ENCODE data around the gene NFKB2.

The NFKB2 gene

DNA sequence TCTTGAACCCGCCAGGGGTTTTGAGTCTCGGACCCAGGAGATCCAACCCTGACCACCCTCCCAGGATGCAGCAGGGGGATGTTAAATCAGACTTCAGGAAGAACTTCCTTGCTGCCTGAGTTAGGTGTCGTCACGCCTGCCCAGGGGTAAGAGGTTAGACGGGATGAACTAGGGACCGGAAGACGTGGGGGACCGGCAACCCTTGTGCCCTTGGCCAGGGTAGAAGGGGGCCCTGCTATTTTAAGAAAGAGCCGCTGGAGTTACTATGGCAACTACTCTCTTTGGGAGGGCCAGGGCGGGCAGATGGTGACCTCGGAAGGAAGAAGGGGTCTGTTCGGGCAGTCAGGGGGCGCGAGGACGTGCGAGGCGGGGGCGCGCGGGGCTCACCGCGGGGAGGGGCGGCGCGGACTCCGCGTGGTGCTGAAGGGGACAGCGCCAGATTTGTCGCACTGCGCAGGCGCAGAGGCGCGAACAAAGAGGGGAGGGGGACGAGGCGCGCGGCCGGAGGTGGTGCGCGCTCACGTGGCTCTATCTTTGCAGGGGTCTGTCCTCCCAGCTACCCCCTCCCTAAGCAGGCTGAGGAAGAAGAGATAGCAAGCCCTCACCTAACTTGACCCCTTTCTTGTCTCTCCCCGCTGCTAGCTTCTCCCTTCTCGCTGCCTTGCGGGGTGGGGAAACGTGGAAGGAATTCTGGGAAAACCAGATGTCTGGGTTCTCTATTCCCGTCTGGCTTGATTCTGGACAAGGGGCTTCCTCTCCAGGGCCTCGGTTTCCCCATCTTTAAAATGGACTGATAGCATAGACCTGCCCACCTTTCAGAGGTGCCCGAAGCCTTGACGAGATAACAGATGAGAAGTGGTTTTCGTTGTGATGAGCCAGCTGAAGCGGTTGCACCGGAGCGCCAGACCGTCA lies 24.0 kb downstream of the NFKB2 start (continued):
- no peak for TF ChIP-seq ZNF202 (tag by site-specific recombination; IDR thresholded peaks at IDR 0.05; ENCODE audit: borderline replicate concordance)
- TF ChIP-seq ZNF48 (tag by site-specific recombination; IDR thresholded peaks at IDR 0.05), result no peak
- no peak for TF ChIP-seq ZNF549 (tag by site-specific recombination; IDR thresholded peaks at IDR 0.05)
- no peak for TF ChIP-seq ZNF354C (tag by site-specific recombination; IDR thresholded peaks at IDR 0.05; ENCODE audit: borderline replicate concordance, low read depth)
- TF ChIP-seq ZBTB20 (tag by site-specific recombination; IDR thresholded peaks at IDR 0.05), result 0 out of 2 replicates have a peak, but pooled peaks have one; percentile 32
- TF ChIP-seq MEIS1 (CRISPR knock-in tag; IDR thresholded peaks at IDR 0.05; ENCODE audit: borderline replicate concordance), result no peak
- TF ChIP-seq TSHZ1 (tag by site-specific recombination; IDR thresholded peaks at IDR 0.05; ENCODE audit: borderline replicate concordance), result no peak
- peak; percentile 92 for TF ChIP-seq ZNF76 (tag by site-specific recombination; IDR thresholded peaks at IDR 0.05; ENCODE audit: borderline replicate concordance, low read depth)
- TF ChIP-seq, protein P1, sequence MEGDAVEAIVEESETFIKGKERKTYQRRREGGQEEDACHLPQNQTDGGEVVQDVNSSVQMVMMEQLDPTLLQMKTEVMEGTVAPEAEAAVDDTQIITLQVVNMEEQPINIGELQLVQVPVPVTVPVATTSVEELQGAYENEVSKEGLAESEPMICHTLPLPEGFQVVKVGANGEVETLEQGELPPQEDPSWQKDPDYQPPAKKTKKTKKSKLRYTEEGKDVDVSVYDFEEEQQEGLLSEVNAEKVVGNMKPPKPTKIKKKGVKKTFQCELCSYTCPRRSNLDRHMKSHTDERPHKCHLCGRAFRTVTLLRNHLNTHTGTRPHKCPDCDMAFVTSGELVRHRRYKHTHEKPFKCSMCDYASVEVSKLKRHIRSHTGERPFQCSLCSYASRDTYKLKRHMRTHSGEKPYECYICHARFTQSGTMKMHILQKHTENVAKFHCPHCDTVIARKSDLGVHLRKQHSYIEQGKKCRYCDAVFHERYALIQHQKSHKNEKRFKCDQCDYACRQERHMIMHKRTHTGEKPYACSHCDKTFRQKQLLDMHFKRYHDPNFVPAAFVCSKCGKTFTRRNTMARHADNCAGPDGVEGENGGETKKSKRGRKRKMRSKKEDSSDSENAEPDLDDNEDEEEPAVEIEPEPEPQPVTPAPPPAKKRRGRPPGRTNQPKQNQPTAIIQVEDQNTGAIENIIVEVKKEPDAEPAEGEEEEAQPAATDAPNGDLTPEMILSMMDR (tag by site-specific recombination; IDR thresholded peaks at IDR 0.05), result no peak
- TF ChIP-seq ZNF514 (tag by site-specific recombination; IDR thresholded peaks at IDR 0.05), result no peak
- no peak for TF ChIP-seq ZNF555 (tag by site-specific recombination; conservative IDR thresholded peaks at IDR 0.05)
- TF ChIP-seq SP3 (tag by site-specific recombination; IDR thresholded peaks at IDR 0.05), result 0 out of 2 replicates have a peak, but pooled peaks have one; percentile 29
- TF ChIP-seq REPIN1 (tag by site-specific recombination; IDR thresholded peaks at IDR 0.05; ENCODE audit: low read depth), result no peak
- peak; percentile 69 for TF ChIP-seq ZBTB11 (tag by site-specific recombination; conservative IDR thresholded peaks at IDR 0.05; ENCODE audit: low read depth)
- no peak for TF ChIP-seq ZNF571 (tag by site-specific recombination; IDR thresholded peaks at IDR 0.05)
- TF ChIP-seq, protein P2, sequence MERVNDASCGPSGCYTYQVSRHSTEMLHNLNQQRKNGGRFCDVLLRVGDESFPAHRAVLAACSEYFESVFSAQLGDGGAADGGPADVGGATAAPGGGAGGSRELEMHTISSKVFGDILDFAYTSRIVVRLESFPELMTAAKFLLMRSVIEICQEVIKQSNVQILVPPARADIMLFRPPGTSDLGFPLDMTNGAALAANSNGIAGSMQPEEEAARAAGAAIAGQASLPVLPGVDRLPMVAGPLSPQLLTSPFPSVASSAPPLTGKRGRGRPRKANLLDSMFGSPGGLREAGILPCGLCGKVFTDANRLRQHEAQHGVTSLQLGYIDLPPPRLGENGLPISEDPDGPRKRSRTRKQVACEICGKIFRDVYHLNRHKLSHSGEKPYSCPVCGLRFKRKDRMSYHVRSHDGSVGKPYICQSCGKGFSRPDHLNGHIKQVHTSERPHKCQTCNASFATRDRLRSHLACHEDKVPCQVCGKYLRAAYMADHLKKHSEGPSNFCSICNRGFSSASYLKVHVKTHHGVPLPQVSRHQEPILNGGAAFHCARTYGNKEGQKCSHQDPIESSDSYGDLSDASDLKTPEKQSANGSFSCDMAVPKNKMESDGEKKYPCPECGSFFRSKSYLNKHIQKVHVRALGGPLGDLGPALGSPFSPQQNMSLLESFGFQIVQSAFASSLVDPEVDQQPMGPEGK (tag by site-specific recombination; IDR thresholded peaks at IDR 0.05), result peak; percentile 88
- TF ChIP-seq, protein P3, sequence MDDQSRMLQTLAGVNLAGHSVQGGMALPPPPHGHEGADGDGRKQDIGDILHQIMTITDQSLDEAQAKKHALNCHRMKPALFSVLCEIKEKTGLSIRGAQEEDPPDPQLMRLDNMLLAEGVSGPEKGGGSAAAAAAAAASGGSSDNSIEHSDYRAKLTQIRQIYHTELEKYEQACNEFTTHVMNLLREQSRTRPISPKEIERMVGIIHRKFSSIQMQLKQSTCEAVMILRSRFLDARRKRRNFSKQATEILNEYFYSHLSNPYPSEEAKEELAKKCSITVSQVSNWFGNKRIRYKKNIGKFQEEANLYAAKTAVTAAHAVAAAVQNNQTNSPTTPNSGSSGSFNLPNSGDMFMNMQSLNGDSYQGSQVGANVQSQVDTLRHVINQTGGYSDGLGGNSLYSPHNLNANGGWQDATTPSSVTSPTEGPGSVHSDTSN (CRISPR knock-in tag; IDR thresholded peaks at IDR 0.05), result peak; percentile 44; the same call in 1 of the 2 replicates
- TF ChIP-seq ZNF791 (tag by site-specific recombination; IDR thresholded peaks at IDR 0.05), result no peak
- TF ChIP-seq ZBTB17 (tag by site-specific recombination; IDR thresholded peaks at IDR 0.05), result no peak; the same call in 1 of the 2 replicates
- TF ChIP-seq ZNF660 (tag by site-specific recombination; IDR thresholded peaks at IDR 0.05), result no peak
- TF ChIP-seq ZNF701 (tag by site-specific recombination; IDR thresholded peaks at IDR 0.05), result no peak
- no peak for TF ChIP-seq BCL6B (tag by site-specific recombination; IDR thresholded peaks at IDR 0.05)
- TF ChIP-seq OVOL3 (tag by site-specific recombination; IDR thresholded peaks at IDR 0.05), result no peak
- no peak for TF ChIP-seq FEZF1 (tag by site-specific recombination; IDR thresholded peaks at IDR 0.05)
- no peak for TF ChIP-seq ZNF138 (tag by site-specific recombination; IDR thresholded peaks at IDR 0.05; ENCODE audit: borderline replicate concordance)
